Activated CD8-positive, alpha-beta memory T cell treated with anti-CD3 and anti-CD28 coated beads, Interleukin-2, amount 50 U/mL, for 1 hour (primary cell): Measurements from ENCODE around the gene FBXO22.
"Not testable (repeated sequence)": the region's sequence is repeated elsewhere in the genome, so short reads cannot be mapped to it uniquely, and the experiment has no call there.

Experiments used
- DNase-seq: peaks from one replicate; pipeline ENCODE4 v3.0.0-alpha.2; 2020; ENCODE audit errors: extremely low read depth

FBXO22 gene

GRCh38 chr15:75903331-75904239 is at the start of gene FBXO22:
Gene FBXO22, plus strand, starts transcription at chr15:75903878. Its CDS starts 86 bp downstream, at chr15:75903964.
- peak; percentile 64 for DNase-seq

GRCh38 chr15:75857886-75858285 is 45.8 kb upstream of the FBXO22 start:
- DNase-seq, result no peak

GRCh38 chr15:75861750-75862402 is 41.8 kb upstream of the FBXO22 start:
- DNase-seq, result no peak

- DNase-seq, result no peak
Observed at GRCh38 chr15:75862796-75863195, 40.9 kb upstream of the FBXO22 start.

- no peak for DNase-seq
Observed at GRCh38 chr15:75864213-75865059, 39.2 kb upstream of the FBXO22 start.

GRCh38 chr15:75866045-75866444 is 37.6 kb upstream of the FBXO22 start:
- DNase-seq, result not testable (repeated sequence)

GRCh38 chr15:75866916-75867315 is 36.8 kb upstream of the FBXO22 start:
- no peak for DNase-seq

GRCh38 chr15:75867449-75867848 is 36.2 kb upstream of the FBXO22 start:
- no peak for DNase-seq

- no peak for DNase-seq
Observed at GRCh38 chr15:75868019-75868418, 35.7 kb upstream of the FBXO22 start.

- DNase-seq, result no peak
Observed at GRCh38 chr15:75869446-75869845, 34.2 kb upstream of the FBXO22 start.

- not testable (repeated sequence) for DNase-seq
Observed at GRCh38 chr15:75871589-75871988, 32.1 kb upstream of the FBXO22 start.

- DNase-seq, result no peak
Observed at GRCh38 chr15:75872403-75872990, 31.2 kb upstream of the FBXO22 start.

- no peak for DNase-seq
Observed at GRCh38 chr15:75884041-75884440, 19.6 kb upstream of the FBXO22 start.

GRCh38 chr15:75887178-75887577 is 16.5 kb upstream of the FBXO22 start:
- no peak for DNase-seq

GRCh38 chr15:75891895-75892294 is 11.8 kb upstream of the FBXO22 start:
- DNase-seq, result no peak

GRCh38 chr15:75895731-75896130 is 7.9 kb upstream of the FBXO22 start:
- DNase-seq, result no peak

GRCh38 chr15:75900577-75900976 is 3.1 kb upstream of the FBXO22 start:
- DNase-seq, result no peak

GRCh38 chr15:75902129-75902557 is 1.5 kb upstream of the FBXO22 start:
- no peak for DNase-seq

GRCh38 chr15:75905231-75905630 is 1.6 kb downstream of the FBXO22 start:
- no peak for DNase-seq

- DNase-seq, result not testable (repeated sequence)
Observed at GRCh38 chr15:75910355-75910754, 6.7 kb downstream of the FBXO22 start.

GRCh38 chr15:75916978-75917377 is 13.3 kb downstream of the FBXO22 start:
- no peak for DNase-seq

- no peak for DNase-seq
Observed at GRCh38 chr15:75918135-75918534, 14.5 kb downstream of the FBXO22 start.
